GM12873 (cell line): ENCODE data around the gene LIMS2.

Source experiments
- CTCF ChIP-seq: IDR thresholded peaks from 2 replicates; pipeline ENCODE4 v1.5.1; 2012; ENCODE audit warnings: low read depth, mild to moderate bottlenecking, moderate library complexity, low read length, control low read depth; ENCODE audit not compliant: insufficient read depth; ENCODE audit errors: missing control alignments

Gene LIMS2

DNA sequence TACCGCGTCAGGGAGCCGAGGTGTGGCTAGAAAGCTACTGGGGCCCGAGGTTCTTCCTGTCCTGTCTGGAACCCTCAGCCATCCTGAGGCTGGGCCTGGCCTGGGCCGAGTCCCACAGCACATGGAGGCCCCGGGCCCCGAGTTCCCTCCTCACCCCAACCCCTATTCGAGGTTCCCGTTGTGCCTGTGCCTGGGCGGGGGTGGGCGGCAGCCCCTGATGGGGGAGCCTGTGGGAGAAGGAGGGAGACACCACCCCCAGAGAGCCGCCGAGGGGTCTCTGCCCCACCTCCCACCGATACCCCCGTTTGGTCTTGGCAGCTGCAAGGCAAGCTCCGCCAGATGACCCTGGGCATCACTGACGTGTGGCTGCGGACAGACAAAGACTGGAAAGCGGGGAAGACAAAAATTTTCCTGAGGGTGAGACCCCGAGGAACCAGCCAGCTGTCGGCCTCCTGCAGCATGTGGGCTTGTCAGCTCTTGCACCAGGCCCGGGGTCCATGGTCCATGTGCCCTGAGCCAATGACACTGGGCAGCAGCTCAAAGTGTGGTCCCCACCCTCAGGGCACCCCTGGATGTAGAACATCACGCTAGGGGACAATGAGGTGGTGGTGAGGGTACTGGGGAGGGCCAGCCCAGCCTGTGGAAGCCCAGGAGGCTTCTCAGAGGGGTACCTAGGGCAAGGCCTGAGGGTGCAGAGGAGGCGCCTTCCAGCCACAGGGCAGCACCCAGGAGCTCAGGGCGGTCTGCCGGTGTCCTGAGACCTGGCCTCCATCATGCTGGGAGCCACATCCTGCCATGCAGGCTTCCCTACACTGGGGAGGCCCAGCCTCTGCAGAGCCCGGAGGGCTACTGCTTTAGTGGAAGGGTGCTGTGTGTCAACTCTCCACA is 81.9 kb downstream of the LIMS2 start:
- no peak for TF ChIP-seq CTCF

DNA sequence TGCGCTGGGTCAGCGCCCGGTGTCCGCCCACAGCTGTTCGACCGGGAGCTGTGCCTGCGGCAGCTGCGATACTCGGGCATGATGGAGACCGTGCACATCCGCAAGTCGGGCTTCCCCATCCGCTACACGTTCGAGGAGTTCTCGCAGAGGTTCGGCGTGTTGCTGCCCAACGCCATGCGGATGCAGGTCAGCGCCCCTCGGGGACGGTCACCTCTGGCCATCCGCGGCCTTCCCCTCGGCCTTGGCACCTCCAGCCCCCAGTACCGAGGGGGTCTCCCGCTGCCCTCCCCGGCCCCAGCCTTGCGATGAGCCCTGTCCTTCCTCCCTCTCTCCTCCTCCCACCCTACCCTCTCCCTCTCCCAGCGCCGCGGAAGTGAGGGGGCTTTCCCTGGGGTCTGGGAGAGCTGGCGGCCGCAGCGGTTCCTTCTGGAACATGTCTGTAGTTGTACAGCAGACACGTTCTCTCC is 82.5 kb downstream of the LIMS2 start:
- no peak for TF ChIP-seq CTCF

- TF ChIP-seq CTCF: peak; percentile 100
Measured at GRCh38 chr2:127591221-127591923, 84.0 kb downstream of the LIMS2 start.

- TF ChIP-seq CTCF: no peak
Measured at GRCh38 chr2:127590386-127591190, 84.7 kb downstream of the LIMS2 start.

GRCh38 chr2:127589841-127590240 is 85.5 kb downstream of the LIMS2 start:
- TF ChIP-seq CTCF: no peak

DNA sequence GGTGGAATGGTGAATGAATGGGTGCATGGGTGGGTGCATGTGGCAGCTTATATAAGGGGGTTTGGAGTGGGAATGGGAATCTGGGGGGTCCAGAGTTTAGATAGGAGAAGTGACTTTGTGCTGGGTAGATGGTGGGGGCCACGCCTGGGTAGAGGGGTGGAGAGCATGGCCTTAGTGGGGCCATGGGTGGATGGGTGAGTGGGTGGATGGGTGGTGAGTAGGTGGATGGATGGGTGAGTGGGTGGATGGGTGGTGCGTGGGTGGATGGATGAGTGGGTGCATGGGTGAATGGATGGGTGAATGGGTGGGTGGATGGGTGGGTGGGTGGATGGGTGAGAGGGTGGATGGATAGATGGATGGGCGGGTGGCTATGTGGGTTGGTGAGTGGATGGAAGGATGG is 86.0 kb downstream of the LIMS2 start:
- TF ChIP-seq CTCF: no peak
